Endodermal cell (in vitro differentiated cells): Measurements from ENCODE around the gene GALNT14. TPM values are rescaled to one million over a fixed set of nuclear protein-coding genes. Genes with fewer than 3 reads are reported as not detected.

Experiments used
- DNase-seq: peaks from one replicate; pipeline ENCODE4 v3.0.0-alpha.2; 2017
- H3K27ac ChIP-seq: 2 replicates; pipeline ENCODE4 v1.5.1; 2013; ENCODE audit warnings: mild to moderate bottlenecking, low read depth, low read length, moderate library complexity
- H3K27me3 ChIP-seq: 2 replicates; pipeline ENCODE4 v1.6.1; 2013; ENCODE audit warnings: mild to moderate bottlenecking, low read length, moderate library complexity; ENCODE audit not compliant: insufficient read depth, control insufficient read depth, poor library complexity, severe bottlenecking
- H3K36me3 ChIP-seq: 2 replicates; pipeline ENCODE4 v1.7.0; 2013; ENCODE audit warnings: mild to moderate bottlenecking, low read length, moderate library complexity; ENCODE audit not compliant: control insufficient read depth, insufficient read depth
- H3K4me1 ChIP-seq: one replicate; pipeline ENCODE4 v1.7.0; 2013; ENCODE audit warnings: low read length; ENCODE audit not compliant: control insufficient read depth, insufficient read depth
- H3K4me3 ChIP-seq: 2 replicates; pipeline ENCODE4 v1.5.1; 2013; ENCODE audit warnings: mild to moderate bottlenecking, low read length, moderate library complexity
- H3K9ac ChIP-seq: 2 replicates; pipeline ENCODE4 v1.6.1; 2013; ENCODE audit warnings: mild to moderate bottlenecking, low read length, moderate library complexity; ENCODE audit not compliant: poor library complexity, severe bottlenecking; ENCODE audit errors: extremely low read depth
- H3K9me3 ChIP-seq: 2 replicates; pipeline ENCODE4 v1.6.1; 2013; ENCODE audit warnings: mild to moderate bottlenecking, low read length, moderate library complexity; ENCODE audit not compliant: control insufficient read depth
- H3K27ac Mint-ChIP-seq: 2 replicates; pipeline ENCODE4 v1.8.0; 2020; ENCODE audit warnings: mixed read lengths
- H3K27me3 Mint-ChIP-seq: 2 replicates; pipeline ENCODE4 v1.8.0; 2021; ENCODE audit warnings: mild to moderate bottlenecking, mixed read lengths; ENCODE audit not compliant: insufficient read depth
- H3K36me3 Mint-ChIP-seq: 2 replicates; pipeline ENCODE4 v1.8.0; 2020; ENCODE audit warnings: low read depth, mixed read lengths
- H3K4me1 Mint-ChIP-seq: 2 replicates; pipeline ENCODE4 v1.8.0; 2020; ENCODE audit warnings: mixed read lengths
- H3K4me3 Mint-ChIP-seq: 2 replicates; pipeline ENCODE4 v1.8.0; 2020; ENCODE audit warnings: mild to moderate bottlenecking, moderate library complexity, mixed read lengths
- H3K9me3 Mint-ChIP-seq: 2 replicates; pipeline ENCODE4 v1.8.0; 2020; ENCODE audit warnings: mild to moderate bottlenecking, mixed read lengths
- CTCF ChIP-seq: fragments of 200-600 bp; sonication (generic); conservative IDR thresholded peaks from 2 replicates; pipeline ENCODE4 v1.5.0; 2021; ENCODE audit warnings: antibody characterized with exemption, mild to moderate bottlenecking
- WGBS, 2 experiments: methylation state at CpG; one replicate each; pipeline versions ENCODE4 v1.1.5 to v1.1.7; 2013; ENCODE audit warnings: missing lambda C conversion rate in 2 of 2, mixed read lengths in 1 of 2; ENCODE audit not compliant: insufficient coverage in 1 of 2, insufficient read length in 1 of 2; 5-methylcytosine and 5-hydroxymethylcytosine counted together
- total RNA-seq, 2 donors: library from RNA; stranded (reverse); fragmentation: NEBNext Ultra II Directional in 1 of 2; extraction: Animal tissue kit (Norgen Biotek cat#: 25700) in 1 of 2; gene quantifications; 2 replicates in 1 of 2; 3 replicates in 1 of 2; pipeline ENCODE4 v1.2.1, GENCODE V29; 2021

The GALNT14 gene
- total RNA-seq, 2 donors from 2014 or later = 1.4 TPM

GRCh38 chr2:31069643-31070325 lies 68.5 kb downstream of the GALNT14 start:
- Histone ChIP-seq H3K27ac (no peak overlapping the region), H3K36me3 (no peaks in the 10 kb centered on the region), H3K9me3 (no peaks in the 10 kb centered on the region), H3K4me3 (no peak overlapping the region), H3K27me3 (no peaks in the 10 kb centered on the region), H3K4me1 (no peaks in the 10 kb centered on the region), H3K9ac (no peak overlapping the region)
- no peaks in the 10 kb centered on the region for H3K27me3 Mint-ChIP-seq
- no peak for DNase-seq
- peaks cover 1% of the 10 kb centered on the region for H3K4me1 Mint-ChIP-seq
- H3K4me3 Mint-ChIP-seq = no peak overlapping the region
- WGBS, 2 experiments = 88 to 90% methylated on average over 5 to 12 of the region's 12 CpGs
- no peak overlapping the region for H3K27ac Mint-ChIP-seq
- TF ChIP-seq CTCF = no peak
- H3K9me3 Mint-ChIP-seq = no peaks in the 10 kb centered on the region
- no peaks in the 10 kb centered on the region for H3K36me3 Mint-ChIP-seq

GRCh38 chr2:31067259-31067658 lies 71.0 kb downstream of the GALNT14 start:
- no peaks in the 10 kb centered on the region for H3K27me3 ChIP-seq
- no peak overlapping the region for H3K9ac ChIP-seq
- no peaks in the 10 kb centered on the region for H3K36me3 Mint-ChIP-seq
- H3K27me3 Mint-ChIP-seq = no peaks in the 10 kb centered on the region
- 85 to 86% methylated on average over 6 to 8 of the region's 8 CpGs for whole genome bisulfite sequencing, 2 experiments
- no peak overlapping the region for H3K4me3 Mint-ChIP-seq
- no peaks in the 10 kb centered on the region for H3K36me3 ChIP-seq
- H3K9me3 ChIP-seq = no peaks in the 10 kb centered on the region
- peaks cover 2% of the 10 kb centered on the region for H3K4me1 Mint-ChIP-seq
- TF ChIP-seq CTCF = peak; percentile 40
- H3K27ac ChIP-seq = no peak overlapping the region
- no peaks in the 10 kb centered on the region for H3K4me1 ChIP-seq
- no peak overlapping the region for H3K4me3 ChIP-seq
- DNase-seq = no peak
- H3K9me3 Mint-ChIP-seq = peaks cover 2% of the 10 kb centered on the region
- no peak overlapping the region for H3K27ac Mint-ChIP-seq

GRCh38 chr2:31066551-31066950 lies 71.7 kb downstream of the GALNT14 start:
- Histone ChIP-seq H3K4me1 (no peaks in the 10 kb centered on the region), H3K9me3 (no peaks in the 10 kb centered on the region), H3K27me3 (no peaks in the 10 kb centered on the region), H3K4me3 (no peak overlapping the region), H3K36me3 (no peaks in the 10 kb centered on the region), H3K27ac (no peak overlapping the region), H3K9ac (no peak overlapping the region)
- 90 to 95% methylated on average over 3 to 6 of the region's 6 CpGs for WGBS, 2 experiments
- Mint-ChIP-seq H3K27ac (no peak overlapping the region), H3K4me1 (peaks cover 2% of the 10 kb centered on the region), H3K36me3 (no peaks in the 10 kb centered on the region), H3K4me3 (no peak overlapping the region), H3K27me3 (no peaks in the 10 kb centered on the region), H3K9me3 (peaks cover 2% of the 10 kb centered on the region)
- no peak for DNase-seq
- TF ChIP-seq CTCF = no peak
